ENCODE results near the gene BMPER.

GRCh38 chr7:33961948-33962347 is 56.6 kb downstream of the BMPER start:
- TF ChIP-seq POLR2A (IDR thresholded peaks at IDR 0.05): no peak
- TF ChIP-seq, protein P1, sequence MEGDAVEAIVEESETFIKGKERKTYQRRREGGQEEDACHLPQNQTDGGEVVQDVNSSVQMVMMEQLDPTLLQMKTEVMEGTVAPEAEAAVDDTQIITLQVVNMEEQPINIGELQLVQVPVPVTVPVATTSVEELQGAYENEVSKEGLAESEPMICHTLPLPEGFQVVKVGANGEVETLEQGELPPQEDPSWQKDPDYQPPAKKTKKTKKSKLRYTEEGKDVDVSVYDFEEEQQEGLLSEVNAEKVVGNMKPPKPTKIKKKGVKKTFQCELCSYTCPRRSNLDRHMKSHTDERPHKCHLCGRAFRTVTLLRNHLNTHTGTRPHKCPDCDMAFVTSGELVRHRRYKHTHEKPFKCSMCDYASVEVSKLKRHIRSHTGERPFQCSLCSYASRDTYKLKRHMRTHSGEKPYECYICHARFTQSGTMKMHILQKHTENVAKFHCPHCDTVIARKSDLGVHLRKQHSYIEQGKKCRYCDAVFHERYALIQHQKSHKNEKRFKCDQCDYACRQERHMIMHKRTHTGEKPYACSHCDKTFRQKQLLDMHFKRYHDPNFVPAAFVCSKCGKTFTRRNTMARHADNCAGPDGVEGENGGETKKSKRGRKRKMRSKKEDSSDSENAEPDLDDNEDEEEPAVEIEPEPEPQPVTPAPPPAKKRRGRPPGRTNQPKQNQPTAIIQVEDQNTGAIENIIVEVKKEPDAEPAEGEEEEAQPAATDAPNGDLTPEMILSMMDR (IDR thresholded peaks at IDR 0.05): no peak

Data from vagina (tissue), 2 donors.